ENCODE results near the gene PLCG1.
"Not testable (repeated sequence)": the region's sequence is repeated elsewhere in the genome, so short reads cannot be mapped to it uniquely, and the experiment has no call there.

The PLCG1 gene

GRCh38 chr20:41124451-41125094 lies 12.8 kb upstream of the PLCG1 start:
- no peak for DNase-seq (ENCODE audit: low read depth in 2 of 2)

GRCh38 chr20:41125530-41126457 lies 11.5 kb upstream of the PLCG1 start:
- DNase-seq (ENCODE audit: low read depth in 2 of 2) = no peak

GRCh38 chr20:41126719-41127118 lies 10.6 kb upstream of the PLCG1 start:
- no peak for DNase-seq (ENCODE audit: low read depth in 2 of 2)

- not testable (repeated sequence) for DNase-seq (ENCODE audit: low read depth in 2 of 2)
Measured at GRCh38 chr20:41128317-41128716, 9.0 kb upstream of the PLCG1 start.

GRCh38 chr20:41131594-41132387 lies 5.6 kb upstream of the PLCG1 start:
- DNase-seq (ENCODE audit: low read depth in 2 of 2) = no peak

GRCh38 chr20:41132388-41132775 lies 5.0 kb upstream of the PLCG1 start:
- not testable (repeated sequence) for DNase-seq (ENCODE audit: low read depth in 2 of 2)

- DNase-seq (ENCODE audit: low read depth in 2 of 2) = no peak
Measured at GRCh38 chr20:41133709-41134361, 3.5 kb upstream of the PLCG1 start.

- DNase-seq (ENCODE audit: low read depth in 2 of 2) = no peak
Measured at GRCh38 chr20:41134362-41135186, 2.8 kb upstream of the PLCG1 start.

- DNase-seq (ENCODE audit: low read depth in 2 of 2) = no peak
Measured at GRCh38 chr20:41135187-41135887, 2.0 kb upstream of the PLCG1 start.

- no peak for DNase-seq (ENCODE audit: low read depth in 2 of 2)
Measured at GRCh38 chr20:41135888-41136679, 1.3 kb upstream of the PLCG1 start.

GRCh38 chr20:41137614-41138474 lies 501 bp downstream of the PLCG1 start:
- DNase-seq (ENCODE audit: low read depth in 2 of 2) = peak; percentile 52 to 59

- no peak for DNase-seq (ENCODE audit: low read depth in 2 of 2)
Measured at GRCh38 chr20:41138475-41139226, 1.3 kb downstream of the PLCG1 start.

GRCh38 chr20:41139227-41140093 lies 2.1 kb downstream of the PLCG1 start:
- DNase-seq (ENCODE audit: low read depth in 2 of 2) = no peak

- no peak for DNase-seq (ENCODE audit: low read depth in 2 of 2)
Measured at GRCh38 chr20:41140226-41141133, 3.1 kb downstream of the PLCG1 start.

GRCh38 chr20:41141153-41141815 lies 3.9 kb downstream of the PLCG1 start:
- DNase-seq (ENCODE audit: low read depth in 2 of 2) = no peak

Measured in stimulated activated CD4-positive, alpha-beta T cell treated with anti-CD3 and anti-CD28 coated beads, Interleukin-4, amount 100 ng/mL, for 48 hours (primary cell).